Panc1 (cell line): Measurements from ENCODE around the gene NELL2. TPM values are rescaled to one million over a fixed set of nuclear protein-coding genes. Genes with fewer than 3 reads are reported as not detected.

Experiments
- ATAC-seq: fragments of 200-7000 bp; cut with Tn5 transposase; 2 replicates; pipeline ENCODE4 v1.9.1; 2020; ENCODE audit warnings: mild to moderate bottlenecking, moderate library complexity
- BruUV-seq: library from RNA; stranded (reverse); fragments of 400-500 nt; replicated peaks from 2 replicates; lab custom pipeline; 2021; lab: Mats Ljungman, UMichigan
- CTCF ChIA-PET: fragments of 300-600 bp; sonication (Branson Sonifier 250); formaldehyde crosslinking; loops from one replicate; lab custom pipeline; 2022; ENCODE audit warnings: antibody characterized with exemption; lab: Charles Lee
- POLR2A ChIA-PET: fragments of 300-600 bp; sonication (Branson Sonifier 250); formaldehyde crosslinking; loops from one replicate; lab custom pipeline; 2022; ENCODE audit warnings: antibody characterized with exemption; lab: Charles Lee
- DNase-seq: peaks from one replicate; pipeline ENCODE4 v3.0.0-alpha.2; 2010; ENCODE audit warnings: low read depth, low spot score
- H3K27ac ChIP-seq: 2 replicates; pipeline ENCODE4 v1.5.1; 2011; ENCODE audit warnings: mild to moderate bottlenecking, low read length, inconsistent platforms
- H3K27me3 ChIP-seq: fragments of 200-500 bp; sonication (Bioruptor generic); 2 replicates; pipeline ENCODE4 v1.6.0; 2014; ENCODE audit warnings: low read length, inconsistent platforms; ENCODE audit not compliant: control insufficient read depth, insufficient read depth
- H3K36me3 ChIP-seq: fragments of 200-500 bp; sonication (Bioruptor generic); 2 replicates; pipeline ENCODE4 v1.5.1; 2014; ENCODE audit warnings: inconsistent platforms, mild to moderate bottlenecking, low read length, moderate library complexity; ENCODE audit not compliant: control insufficient read depth, insufficient read depth
- H3K4me1 ChIP-seq: 2 replicates; pipeline ENCODE4 v1.5.1; 2011; ENCODE audit warnings: inconsistent platforms, mild to moderate bottlenecking, low read length, moderate library complexity; ENCODE audit not compliant: control insufficient read depth, insufficient read depth
- H3K4me3 ChIP-seq, 2 experiments: 2 replicates each; pipeline ENCODE4 v1.5.1; 2011 to 2012; ENCODE audit warnings: low read depth in 2 of 2, low read length in 2 of 2, mild to moderate bottlenecking in 2 of 2, inconsistent platforms in 1 of 2, moderate library complexity in 1 of 2
- H3K9me3 ChIP-seq: fragments of 200-500 bp; sonication (Bioruptor generic); 2 replicates; pipeline ENCODE4 v1.5.1; 2014; ENCODE audit warnings: low read depth, mild to moderate bottlenecking, inconsistent platforms, low read length, moderate library complexity; ENCODE audit not compliant: control insufficient read depth, insufficient read depth
- POLR2AphosphoS5 ChIP-seq: IDR thresholded peaks from 2 replicates; pipeline ENCODE4 v1.6.1; 2012; ENCODE audit warnings: mild to moderate bottlenecking, low read depth, low read length, moderate library complexity
- REST ChIP-seq, 2 experiments: IDR thresholded peaks; 2 replicates each; pipeline ENCODE4 v1.6.1; 2011 to 2012; ENCODE audit warnings: low read depth in 2 of 2, control low read depth in 1 of 2, low read length in 1 of 2, mild to moderate bottlenecking in 1 of 2, moderate library complexity in 1 of 2; ENCODE audit not compliant: insufficient read depth in 1 of 2
- SIN3A ChIP-seq: IDR thresholded peaks from 2 replicates; pipeline ENCODE4 v1.6.1; 2012; ENCODE audit warnings: low read depth, mild to moderate bottlenecking, low read length, moderate library complexity, borderline replicate concordance; ENCODE audit not compliant: insufficient read depth
- TCF7L2 ChIP-seq: IDR thresholded peaks from 2 replicates; pipeline ENCODE4 v1.6.1; 2011; ENCODE audit warnings: mild to moderate bottlenecking, low read depth, low read length, inconsistent platforms
- in situ Hi-C: cut with HindIII; loops from 2 replicates; pipeline ENCODE4 v1.10.0; 2016; ENCODE audit warnings: low sequenced_read_pairs, low pct_unique_long_range_greater_than_20kb
- intact Hi-C: fragments of 100-400 bp; cut with micrococcal nuclease; formaldehyde crosslinking; loops from one replicate; pipeline ENCODE4 v1.10.0; 2022; ENCODE audit not compliant: unreplicated experiment
- total RNA-seq: library from RNA; stranded (reverse); gene quantifications from one replicate; pipeline ENCODE4 v1.2.1, GENCODE V29; 2021; ENCODE audit not compliant: unreplicated experiment
- TF ChIP-seq, protein P1 (sequence below): fragments of 450-650 bp; IDR thresholded peaks from 2 replicates; pipeline ENCODE4 v1.5.1; 2017; ENCODE audit warnings: mild to moderate bottlenecking

Gene NELL2
- total RNA-seq, 1 experiment from 2014 or later = 0.28 TPM

- Histone ChIP-seq H3K36me3 (no peaks in the 10 kb centered on the region), H3K27me3 (no peaks in the 10 kb centered on the region), H3K27ac (no peak overlapping the region), H3K4me3 (no peak overlapping the region), H3K9me3 (no peaks in the 10 kb centered on the region), H3K4me1 (no peaks in the 10 kb centered on the region)
- no peak for TF ChIP-seq REST (IDR thresholded peaks at IDR 0.05; ENCODE audit: insufficient read depth in 1 of 2, low read depth in 2 of 2, low read length in 1 of 2)
- CTCF ChIA-PET = no interaction called here
- POLR2A ChIA-PET = no interaction called here
- in situ Hi-C loops = no loop called here
- no peak for ATAC-seq
- BruUV-seq = no TSS peak
- no peak for DNase-seq
- intact Hi-C loops = no loop called here
Measured at GRCh38 chr12:44846826-44847225, 29.3 kb downstream of the NELL2 start.

DNA sequence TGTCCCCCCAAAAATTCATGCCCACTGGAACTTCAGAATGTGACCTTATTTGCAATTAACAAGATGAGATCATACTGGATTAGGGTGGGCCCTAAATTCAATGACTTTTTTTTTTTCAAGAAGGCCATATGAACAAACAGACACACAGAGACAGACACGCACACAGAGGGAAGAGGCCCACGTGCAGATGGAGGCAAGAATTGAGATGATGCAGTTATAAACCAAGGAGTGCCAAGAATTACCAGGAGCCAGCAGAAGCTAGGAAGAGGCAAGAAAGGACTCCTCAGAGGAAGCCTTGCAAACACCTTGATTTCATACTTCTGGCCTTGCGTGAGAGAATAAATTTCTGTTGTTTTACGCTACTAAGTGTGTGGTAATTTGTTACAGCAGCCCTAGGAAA lies 33.4 kb downstream of the NELL2 start:
- ATAC-seq = no peak
- H3K27ac ChIP-seq = no peak overlapping the region
- in situ Hi-C loops = no loop called here
- H3K27me3 ChIP-seq = no peaks in the 10 kb centered on the region
- ChIA-PET POLR2A (no interaction called here), CTCF (no interaction called here)
- TF ChIP-seq REST (IDR thresholded peaks at IDR 0.05; ENCODE audit: insufficient read depth in 1 of 2, low read depth in 2 of 2, low read length in 1 of 2) (no peak), TCF7L2 (no peak), SIN3A (no peak), POLR2AphosphoS5 (no peak)
- TF ChIP-seq, protein P1, sequence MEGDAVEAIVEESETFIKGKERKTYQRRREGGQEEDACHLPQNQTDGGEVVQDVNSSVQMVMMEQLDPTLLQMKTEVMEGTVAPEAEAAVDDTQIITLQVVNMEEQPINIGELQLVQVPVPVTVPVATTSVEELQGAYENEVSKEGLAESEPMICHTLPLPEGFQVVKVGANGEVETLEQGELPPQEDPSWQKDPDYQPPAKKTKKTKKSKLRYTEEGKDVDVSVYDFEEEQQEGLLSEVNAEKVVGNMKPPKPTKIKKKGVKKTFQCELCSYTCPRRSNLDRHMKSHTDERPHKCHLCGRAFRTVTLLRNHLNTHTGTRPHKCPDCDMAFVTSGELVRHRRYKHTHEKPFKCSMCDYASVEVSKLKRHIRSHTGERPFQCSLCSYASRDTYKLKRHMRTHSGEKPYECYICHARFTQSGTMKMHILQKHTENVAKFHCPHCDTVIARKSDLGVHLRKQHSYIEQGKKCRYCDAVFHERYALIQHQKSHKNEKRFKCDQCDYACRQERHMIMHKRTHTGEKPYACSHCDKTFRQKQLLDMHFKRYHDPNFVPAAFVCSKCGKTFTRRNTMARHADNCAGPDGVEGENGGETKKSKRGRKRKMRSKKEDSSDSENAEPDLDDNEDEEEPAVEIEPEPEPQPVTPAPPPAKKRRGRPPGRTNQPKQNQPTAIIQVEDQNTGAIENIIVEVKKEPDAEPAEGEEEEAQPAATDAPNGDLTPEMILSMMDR = no peak
- no peaks in the 10 kb centered on the region for H3K4me1 ChIP-seq
- no peaks in the 10 kb centered on the region for H3K36me3 ChIP-seq
- DNase-seq = no peak
- H3K9me3 ChIP-seq = no peaks in the 10 kb centered on the region
- intact Hi-C loops = no loop called here
- no peak overlapping the region for H3K4me3 ChIP-seq
- BruUV-seq = no TSS peak
